CD14-positive monocyte (primary cell): Measurements from ENCODE around the gene FUCA2. TPM values are rescaled to one million over a fixed set of nuclear protein-coding genes. Genes with fewer than 3 reads are reported as not detected.

Source experiments
- DNase-seq, 3 donors: peaks; one replicate each; pipeline ENCODE4 v3.0.0-alpha.2; 2011 to 2022
- H2AFZ ChIP-seq: 2 replicates; pipeline ENCODE4 v1.6.0; 2012; ENCODE audit warnings: mild to moderate bottlenecking, low read depth, low read length, inconsistent platforms; ENCODE audit not compliant: insufficient read depth, poor library complexity, severe bottlenecking
- H3K27ac ChIP-seq, 2 donors: 1 replicate in 1 of 2; 2 replicates in 1 of 2; pipeline ENCODE4 v1.5.1; 2012 to 2013; ENCODE audit warnings: low read length in 2 of 2, control low read depth in 1 of 2, inconsistent platforms in 1 of 2, low read depth in 1 of 2, mild to moderate bottlenecking in 1 of 2
- H3K27me3 ChIP-seq, 2 donors: one replicate each; pipeline versions ENCODE4 v1.6.0 to v1.6.1; 2011 to 2013; ENCODE audit warnings: low read length in 2 of 2; ENCODE audit not compliant: control insufficient read depth in 2 of 2, insufficient read depth in 2 of 2
- H3K36me3 ChIP-seq, 2 donors: replicated peaks in 1 of 2; 1 replicate in 1 of 2; 2 replicates in 1 of 2; pipeline versions ENCODE4 v1.5.1 to v1.6.1; 2012 to 2013; ENCODE audit warnings: low read length in 2 of 2, control low read depth in 1 of 2, inconsistent platforms in 1 of 2, mild to moderate bottlenecking in 1 of 2; ENCODE audit not compliant: insufficient read depth in 2 of 2, control insufficient read depth in 1 of 2
- H3K4me1 ChIP-seq, 2 donors: 1 replicate in 1 of 2; 2 replicates in 1 of 2; pipeline versions ENCODE4 v1.5.1 to v1.6.1; 2012 to 2013; ENCODE audit warnings: low read length in 2 of 2, control low read depth in 1 of 2, inconsistent platforms in 1 of 2, mild to moderate bottlenecking in 1 of 2, moderate library complexity in 1 of 2; ENCODE audit not compliant: insufficient read depth in 2 of 2, control insufficient read depth in 1 of 2
- H3K4me2 ChIP-seq: replicated peaks from 2 replicates; pipeline ENCODE3; 2012; ENCODE audit warnings: low read length, moderate library complexity, mild to moderate bottlenecking; ENCODE audit not compliant: poor library complexity, severe bottlenecking; ENCODE audit errors: extremely low read depth
- H3K4me3 ChIP-seq, 3 experiments: fragments of 200-600 bp in 1 of 3; sonication (generic) in 1 of 3; replicated peaks in 1 of 3; 1 replicate in 2 of 3; 2 replicates in 1 of 3; pipeline ENCODE4 v1.5.1; 2011 to 2013; ENCODE audit warnings: low read length in 3 of 3, mild to moderate bottlenecking in 3 of 3, control low read depth in 2 of 3, low read depth in 2 of 3, inconsistent platforms in 1 of 3, moderate library complexity in 1 of 3
- H3K79me2 ChIP-seq: 2 replicates; pipeline ENCODE4 v1.6.0; 2012; ENCODE audit warnings: mild to moderate bottlenecking, control low read depth, inconsistent platforms, low read length, moderate library complexity; ENCODE audit not compliant: insufficient read depth
- H3K9ac ChIP-seq: 2 replicates; pipeline ENCODE4 v1.6.0; 2017; ENCODE audit warnings: low read length, mild to moderate bottlenecking; ENCODE audit not compliant: insufficient read depth, poor library complexity, severe bottlenecking
- H3K9me3 ChIP-seq, 2 donors: replicated peaks in 1 of 2; 1 replicate in 1 of 2; 2 replicates in 1 of 2; pipeline versions ENCODE4 v1.5.1 to v1.6.1; 2012 to 2013; ENCODE audit warnings: low read length in 2 of 2, control low read depth in 1 of 2; ENCODE audit not compliant: control insufficient read depth in 1 of 2, insufficient read depth in 1 of 2
- H4K20me1 ChIP-seq: 2 replicates; pipeline ENCODE4 v1.6.0; 2012; ENCODE audit warnings: mild to moderate bottlenecking, low read length, control low read depth, moderate library complexity; ENCODE audit not compliant: insufficient read depth
- H3K27ac Mint-ChIP-seq, 7 donors: one replicate each; pipeline ENCODE4 v1.8.0; 2020; ENCODE audit warnings: mild to moderate bottlenecking in 7 of 7, mixed read lengths in 7 of 7, moderate library complexity in 6 of 7, inconsistent platforms in 2 of 7
- H3K27me3 Mint-ChIP-seq, 3 donors: one replicate each; pipeline ENCODE4 v1.8.0; 2021 to 2022; ENCODE audit warnings: low read depth in 3 of 3, mild to moderate bottlenecking in 3 of 3, mixed read lengths in 3 of 3, moderate library complexity in 3 of 3, inconsistent platforms in 1 of 3
- H3K36me3 Mint-ChIP-seq, 2 donors: one replicate each; pipeline ENCODE4 v1.8.0; 2020; ENCODE audit warnings: mixed read lengths in 2 of 2, inconsistent platforms in 1 of 2, mild to moderate bottlenecking in 1 of 2
- H3K4me1 Mint-ChIP-seq: one replicate; pipeline ENCODE4 v1.8.0; 2020; ENCODE audit warnings: mild to moderate bottlenecking, mixed read lengths
- H3K4me3 Mint-ChIP-seq, 2 donors: one replicate each; pipeline ENCODE4 v1.8.0; 2020; ENCODE audit warnings: mild to moderate bottlenecking in 2 of 2, mixed read lengths in 2 of 2, moderate library complexity in 1 of 2
- H3K9me3 Mint-ChIP-seq, 7 donors: one replicate each; pipeline ENCODE4 v1.8.0; 2020 to 2022; ENCODE audit warnings: mixed read lengths in 7 of 7, mild to moderate bottlenecking in 6 of 7, moderate library complexity in 6 of 7, inconsistent platforms in 2 of 7
- CTCF ChIP-seq: fragments of 200-600 bp; IDR thresholded peaks from one replicate; pipeline ENCODE4 v1.8.0; 2022; ENCODE audit warnings: antibody characterized with exemption, mild to moderate bottlenecking
- WGBS: methylation state at CpG from one replicate; pipeline ENCODE4 v1.1.5; 2013; ENCODE audit warnings: missing lambda C conversion rate; ENCODE audit not compliant: insufficient coverage; 5-methylcytosine and 5-hydroxymethylcytosine counted together
- intact Hi-C, 2 donors: fragments of 100-400 bp; cut with micrococcal nuclease; formaldehyde crosslinking; loops; one replicate each; pipeline versions ENCODE4 v1.15.0 to v1.15.1; 2023
- polyA plus RNA-seq, 3 donors: library from polyadenylated mRNA; depleted of rRNA in 1 of 3; unstranded in 2 of 3; stranded (reverse) in 1 of 3; fragments of 300-500 nt in 2 of 3; fragments of >200 nt in 1 of 3; fragmentation: Illumina TruSeq in 2 of 3; gene quantifications; 1 replicate in 2 of 3; 2 replicates in 1 of 3; pipeline ENCODE4 v1.2.3, GENCODE V29; 2012 to 2021

FUCA2 gene
- polyA plus RNA-seq, 3 donors = 35.7 to 93.5 (median 83.7) TPM

GRCh38 chr6:143540192-143540591 lies 28.7 kb upstream of the FUCA2 start:
- TF ChIP-seq CTCF = no peak
- peak overlapping the region in 1 of 7 donors; percentile 21 for H3K27ac Mint-ChIP-seq
- H3K27ac ChIP-seq = no peak overlapping the region
- no peak overlapping the region for H3K4me3 Mint-ChIP-seq
- H4K20me1 ChIP-seq = peaks cover 69% of the 10 kb centered on the region
- no peaks in the 10 kb centered on the region for H3K9me3 ChIP-seq
- H3K79me2 ChIP-seq = peaks cover 78% of the 10 kb centered on the region
- peaks cover 0 to 3% of the 10 kb centered on the region in 2 donors for H3K36me3 ChIP-seq
- H3K4me1 ChIP-seq = peaks cover 40 to 56% of the 10 kb centered on the region in 2 donors
- no peaks in the 10 kb centered on the region for H3K27me3 ChIP-seq
- H3K9me3 Mint-ChIP-seq = no peaks in the 10 kb centered on the region
- peaks cover 56% of the 10 kb centered on the region for H3K4me1 Mint-ChIP-seq
- no peak overlapping the region for H3K4me2 ChIP-seq
- H3K27me3 Mint-ChIP-seq = no peaks in the 10 kb centered on the region
- intact Hi-C loops = loop anchor here in 1 of 2 donors (10.0 kb wide), 1 partner anchor 475 kb away; the partner anchor contains the start of gene AIG1
- H3K4me3 ChIP-seq = no peak overlapping the region
- DNase-seq = no peak
- H2AFZ ChIP-seq = no peak overlapping the region
- no peak overlapping the region for H3K9ac ChIP-seq
- 17% methylated on average over 1 of the region's 3 CpGs for WGBS
- peaks cover 2% of the 10 kb centered on the region in 2 donors for H3K36me3 Mint-ChIP-seq

GRCh38 chr6:143539734-143540133 lies 28.2 kb upstream of the FUCA2 start:
- no peaks in the 10 kb centered on the region for H3K27me3 Mint-ChIP-seq

More at GRCh38 chr6:143539734-143540133, 28.2 kb upstream of the FUCA2 start:
- no peak for DNase-seq
- TF ChIP-seq CTCF = no peak
- Histone ChIP-seq H4K20me1 (peaks cover 66% of the 10 kb centered on the region), H3K9ac (no peak overlapping the region), H3K27me3 (no peaks in the 10 kb centered on the region), H3K4me1 (peaks cover 40 to 56% of the 10 kb centered on the region in 2 donors), H3K9me3 (no peaks in the 10 kb centered on the region), H3K27ac (no peak overlapping the region), H3K79me2 (peaks cover 73% of the 10 kb centered on the region), H3K4me3 (no peak overlapping the region), H3K36me3 (no peaks in the 10 kb centered on the region), H2AFZ (no peak overlapping the region), H3K4me2 (no peak overlapping the region)
- no peak overlapping the region for H3K4me3 Mint-ChIP-seq
- 100% methylated on average over 3 of the region's 7 CpGs for WGBS
- H3K36me3 Mint-ChIP-seq = no peaks in the 10 kb centered on the region
- H3K4me1 Mint-ChIP-seq = peaks cover 57% of the 10 kb centered on the region
- intact Hi-C loops = loop anchor here in 1 of 2 donors (10.0 kb wide), 1 partner anchor 475 kb away; the partner anchor contains the start of gene AIG1
- no peaks in the 10 kb centered on the region for H3K9me3 Mint-ChIP-seq
- peak overlapping the region in 1 of 7 donors; percentile 21 for H3K27ac Mint-ChIP-seq
